NAMALWA (cell line): ENCODE measurements around the gene TIMM10.
A peak's percentile ranks its signal among the peaks of the same experiment; 100 is the strongest.

Source experiments
- DNase-seq: peaks from one replicate; pipeline ENCODE4 v3.0.0-alpha.2; 2015; ENCODE audit warnings: low spot score

The TIMM10 gene

GRCh38 chr11:57502376-57502775 lies 28.2 kb downstream of the TIMM10 start:
- DNase-seq, result no peak

DNA sequence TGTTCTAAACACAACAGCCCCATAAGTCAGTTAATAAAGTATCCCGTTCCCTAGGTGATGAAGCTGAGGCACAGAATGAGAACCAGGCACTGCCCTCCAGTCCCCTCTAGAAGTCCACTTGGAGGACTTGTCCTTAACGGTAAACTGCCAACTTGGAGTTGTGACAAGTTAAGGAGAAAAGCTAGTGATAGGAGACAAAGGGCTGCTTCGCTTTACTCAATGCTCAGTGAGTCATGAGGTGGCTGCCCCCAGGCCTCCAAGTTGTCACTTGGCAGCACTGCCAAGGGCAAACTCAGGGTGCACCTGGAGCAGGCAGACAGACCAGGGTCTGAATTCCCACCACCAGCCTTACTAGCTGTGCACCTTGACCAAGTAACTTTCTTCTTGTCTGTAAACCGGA lies 28.6 kb downstream of the TIMM10 start:
- no peak for DNase-seq

DNA sequence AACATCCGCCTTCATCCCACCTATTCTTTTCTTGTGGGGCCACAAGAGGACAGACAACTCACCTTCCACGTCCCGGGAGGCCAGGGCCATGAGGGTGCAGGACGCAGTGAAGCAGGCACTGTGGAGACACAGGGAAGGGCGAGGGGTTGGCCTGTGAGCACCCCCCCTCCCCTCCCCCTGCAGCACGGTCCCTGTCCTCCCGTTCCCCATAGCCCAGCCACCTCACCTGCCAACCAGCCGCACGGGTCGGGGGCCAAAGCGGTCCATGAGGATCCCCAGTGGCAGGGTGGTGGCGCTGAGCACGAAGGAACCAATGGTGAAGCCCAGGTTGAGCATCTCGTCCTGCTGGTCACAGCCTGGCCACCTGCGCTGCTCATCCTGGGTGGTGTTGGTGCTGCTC lies 29.6 kb downstream of the TIMM10 start:
- no peak for DNase-seq

- no peak for DNase-seq
These were observed 30.0 kb downstream of the TIMM10 start for GRCh38 chr11:57500515-57500914.

DNA sequence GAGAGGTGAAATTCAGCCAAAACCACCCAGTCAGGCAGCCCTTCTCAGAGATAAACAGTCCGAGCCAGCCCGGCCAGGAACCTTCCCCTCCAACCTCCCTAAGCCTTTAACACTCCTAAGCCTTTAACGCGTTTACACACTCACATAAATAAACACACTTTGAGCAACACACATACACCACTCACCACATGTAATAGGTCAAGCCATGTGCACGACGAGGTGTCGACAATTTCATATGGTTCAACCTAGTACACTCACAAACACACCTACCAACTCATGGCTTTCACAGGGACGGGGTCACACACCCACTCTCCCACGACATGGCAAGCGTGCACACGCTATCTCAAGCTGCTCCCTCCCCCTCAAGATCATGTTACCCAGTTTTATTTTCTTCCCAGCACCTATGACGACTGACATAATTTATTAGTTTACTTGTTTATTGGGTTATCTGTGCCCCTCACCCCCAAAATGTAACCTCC lies 30.5 kb downstream of the TIMM10 start:
- DNase-seq, result no peak

GRCh38 chr11:57499413-57499982 lies 31.1 kb downstream of the TIMM10 start:
- DNase-seq, result no peak

- DNase-seq, result no peak
These were observed 32.0 kb downstream of the TIMM10 start for GRCh38 chr11:57498540-57498939.

- DNase-seq, result peak; percentile 1
These were observed 33.0 kb downstream of the TIMM10 start for GRCh38 chr11:57497303-57498247.

DNA sequence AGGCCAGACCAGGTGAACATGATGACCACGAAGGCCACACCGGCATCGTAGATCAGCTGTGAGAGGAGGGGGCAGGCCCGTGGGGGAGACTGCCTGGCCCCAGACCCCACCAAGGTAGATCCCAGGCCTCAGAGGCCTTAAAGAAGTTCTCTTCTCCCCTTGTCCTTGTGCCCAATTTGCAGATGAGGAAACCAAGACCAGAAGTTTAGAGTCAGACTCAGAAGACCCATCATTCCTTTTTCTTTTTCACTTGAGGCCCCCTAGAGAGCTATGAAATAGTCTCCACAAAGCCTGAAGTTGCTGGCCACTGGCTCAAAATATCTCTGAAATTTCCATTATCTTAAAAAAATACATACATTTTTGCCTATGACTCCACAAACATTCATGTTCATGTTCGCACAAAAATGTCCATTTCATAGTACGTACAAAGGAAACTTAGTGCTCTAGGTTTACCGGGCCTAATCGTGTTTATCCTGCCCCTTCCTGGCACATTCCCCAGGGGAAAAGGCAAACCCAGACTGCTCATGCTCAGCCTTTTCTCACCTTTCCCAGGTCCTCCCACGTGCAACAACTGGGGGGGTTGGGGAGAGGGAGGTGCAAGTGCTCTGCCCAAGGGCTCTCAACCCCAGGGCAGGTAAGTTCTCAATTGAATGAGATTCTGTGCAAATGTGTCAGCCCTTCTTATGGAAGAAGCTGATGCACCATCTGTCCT lies 34.3 kb downstream of the TIMM10 start:
- DNase-seq, result no peak

GRCh38 chr11:57493507-57494503 lies 36.7 kb downstream of the TIMM10 start:
- DNase-seq, result peak; percentile 79

GRCh38 chr11:57491371-57492061 lies 39.0 kb downstream of the TIMM10 start:
- DNase-seq, result peak; percentile 63

DNA sequence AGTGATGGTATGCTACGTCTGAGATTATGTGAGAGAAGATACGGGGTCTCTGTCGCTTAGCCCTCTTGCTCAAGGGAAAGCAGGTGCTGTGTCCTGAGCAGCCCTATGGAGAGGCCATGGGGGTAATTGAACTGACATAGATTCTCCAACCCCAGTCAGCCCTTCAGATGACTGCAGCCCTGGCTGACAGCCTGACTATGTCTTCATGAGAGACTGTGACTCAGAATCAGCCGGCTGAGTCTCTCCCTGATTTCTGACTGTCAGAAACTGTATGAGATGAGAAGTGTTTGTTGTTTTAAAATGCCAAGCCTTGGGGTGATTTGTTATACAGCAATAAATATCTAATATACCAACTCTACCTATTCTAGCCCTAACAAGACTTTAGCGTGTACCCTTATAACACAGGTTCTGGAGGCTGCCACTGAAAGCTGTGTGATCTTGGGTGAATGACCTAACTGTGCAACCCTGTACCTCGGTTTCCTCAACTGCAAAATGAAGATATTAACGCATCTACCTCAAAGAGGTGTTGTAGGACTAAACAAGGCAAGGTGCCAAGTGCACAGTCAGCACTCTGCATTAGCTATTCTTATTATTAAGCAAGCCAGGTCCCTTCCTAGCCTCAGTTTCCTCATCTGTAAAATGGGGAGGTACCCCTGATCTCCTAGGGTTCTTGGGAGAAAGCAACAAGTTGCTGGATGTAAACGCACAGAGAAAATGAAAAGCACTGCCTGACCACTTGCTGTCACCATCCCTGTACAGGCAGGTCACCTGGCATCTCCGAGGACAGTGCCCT lies 39.9 kb downstream of the TIMM10 start:
- no peak for DNase-seq

DNA sequence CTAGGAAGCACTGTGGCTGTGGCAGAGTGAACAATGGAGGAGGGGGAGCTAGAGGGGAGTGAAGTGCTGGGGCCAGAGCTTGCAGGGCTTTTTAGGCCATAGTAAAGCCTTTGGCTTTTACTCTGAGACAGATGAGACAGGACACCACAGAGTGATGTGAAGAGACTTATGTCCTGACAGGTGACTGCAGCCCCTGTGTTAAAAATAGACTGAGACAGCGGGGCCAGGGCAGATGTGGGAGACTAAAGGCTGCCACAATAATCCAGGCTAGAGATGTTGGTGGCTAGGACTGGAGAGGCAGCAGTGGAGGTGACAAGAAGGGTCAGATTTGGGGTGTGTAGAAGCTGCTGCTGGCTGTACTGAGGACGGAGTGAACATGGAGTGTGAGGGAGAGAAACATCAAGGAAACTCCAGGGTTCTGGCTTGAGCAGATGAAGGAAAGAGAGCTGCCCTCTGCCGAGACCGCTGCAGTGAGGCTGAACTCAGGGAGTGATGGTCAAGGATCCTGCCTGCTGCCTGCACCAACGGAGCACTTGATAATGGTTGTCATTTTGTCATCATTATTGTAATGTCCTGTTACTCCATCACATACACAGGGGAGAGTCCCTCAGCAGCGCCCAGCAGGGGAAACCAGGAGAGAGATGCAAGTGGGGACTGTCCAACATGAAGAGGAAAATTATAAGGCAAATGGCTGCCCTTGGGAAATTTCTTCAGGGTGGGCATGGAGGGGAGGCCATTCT lies 42.5 kb downstream of the TIMM10 start:
- DNase-seq, result no peak

- no peak for DNase-seq
These were observed 43.4 kb downstream of the TIMM10 start for GRCh38 chr11:57487021-57487778.

GRCh38 chr11:57485217-57485990 lies 45.1 kb downstream of the TIMM10 start:
- DNase-seq, result no peak

- DNase-seq, result peak; percentile 68
These were observed 46.3 kb downstream of the TIMM10 start for GRCh38 chr11:57484141-57484710.

DNA sequence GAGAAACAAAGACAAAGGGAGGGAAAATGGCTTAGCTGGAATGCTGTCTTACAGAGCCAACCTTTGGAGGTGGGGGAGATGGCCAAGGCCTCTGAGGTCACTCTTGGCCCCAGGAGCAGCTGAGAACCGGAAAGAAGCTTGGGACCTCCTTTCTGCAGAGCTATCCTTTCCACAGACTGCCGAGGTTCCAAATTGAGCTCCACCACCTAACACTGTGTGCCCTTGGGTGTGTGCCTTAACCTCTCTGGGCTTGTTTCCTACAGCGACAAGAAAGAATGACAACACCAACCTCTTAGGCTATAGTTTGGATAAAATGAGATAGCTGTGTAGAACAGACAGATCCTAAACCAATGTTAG lies 47.0 kb downstream of the TIMM10 start:
- DNase-seq, result no peak
